Lung (tissue), 12 donors: ENCODE measurements around the gene DCLK1. TPM values are rescaled to one million over a fixed set of nuclear protein-coding genes. Genes with fewer than 3 reads are reported as not detected.

ENCODE experiments used
- ATAC-seq: fragments of 200-7000 bp; cut with Tn5 transposase; one replicate; pipeline ENCODE4 v1.9.1; 2020; ENCODE audit warnings: moderate number of reproducible peaks; ENCODE audit not compliant: insufficient read depth, low FRiP score
- DNase-seq, 3 donors: peaks; one replicate each; pipeline ENCODE4 v3.0.0-alpha.2; 2013 to 2017
- H3K27ac ChIP-seq, 2 donors: one replicate each; pipeline ENCODE4 v1.5.1; 2013; ENCODE audit warnings: mild to moderate bottlenecking in 2 of 2, moderate library complexity in 2 of 2, control low read depth in 1 of 2, inconsistent platforms in 1 of 2, low read depth in 1 of 2, low read length in 1 of 2
- H3K27me3 ChIP-seq, 3 donors: one replicate each; pipeline ENCODE4 v1.5.1; 2013; ENCODE audit warnings: low read length in 2 of 3; ENCODE audit not compliant: control insufficient read depth in 3 of 3, insufficient read depth in 3 of 3
- H3K36me3 ChIP-seq, 4 donors: one replicate each; pipeline ENCODE4 v1.5.1; 2013; ENCODE audit warnings: low read length in 4 of 4, mild to moderate bottlenecking in 1 of 4, moderate library complexity in 1 of 4; ENCODE audit not compliant: control insufficient read depth in 4 of 4, insufficient read depth in 4 of 4
- H3K4me1 ChIP-seq, 5 donors: one replicate each; pipeline ENCODE4 v1.5.1; 2013; ENCODE audit warnings: low read length in 5 of 5, mild to moderate bottlenecking in 2 of 5, moderate library complexity in 1 of 5; ENCODE audit not compliant: control insufficient read depth in 5 of 5, insufficient read depth in 5 of 5
- H3K4me3 ChIP-seq: one replicate; pipeline ENCODE4 v1.5.1; 2013; ENCODE audit warnings: mild to moderate bottlenecking, control low read depth, moderate library complexity
- H3K9ac ChIP-seq, 2 donors: one replicate each; pipeline ENCODE4 v1.5.1; 2013; ENCODE audit warnings: low read length in 2 of 2, control low read depth in 1 of 2; ENCODE audit not compliant: insufficient read depth in 1 of 2
- H3K9me3 ChIP-seq, 4 donors: one replicate each; pipeline ENCODE4 v1.5.1; 2013; ENCODE audit warnings: low read length in 3 of 4, mild to moderate bottlenecking in 1 of 4, moderate library complexity in 1 of 4; ENCODE audit not compliant: control insufficient read depth in 4 of 4, insufficient read depth in 3 of 4
- CTCF ChIP-seq: IDR thresholded peaks from 2 replicates; pipeline ENCODE4 v1.5.1; 2012; ENCODE audit warnings: mild to moderate bottlenecking; ENCODE audit errors: control extremely low read depth, extremely low read depth
- WGBS, 2 donors: extraction: QIAGEN DNeasy Blood & Tissue Kit; methylation state at CpG; one replicate each; pipeline ENCODE4 v1.1.7; 2013; 5-methylcytosine and 5-hydroxymethylcytosine counted together
- polyA plus RNA-seq, 2 donors: library from polyadenylated mRNA; stranded (reverse); fragments of 200-250 nt; gene quantifications; one replicate each; pipeline ENCODE4 v1.2.1, GENCODE V29; 2013
- total RNA-seq, 2 donors: library from RNA; depleted of rRNA in 1 of 2; stranded (reverse); fragments of >200 nt in 1 of 2; gene quantifications; one replicate each; pipeline ENCODE4 v1.2.1, GENCODE V29; 2014 to 2021
- donor health status: control.
- donor health status: control.
- donor health status: Bipolar disorder and iron deficiency.
- donor health status: healthy.
- donor health status: DM: yes; HTN: yes; CAD: no.

Gene DCLK1
- total and polyA plus RNA-seq, 4 donors = 1.2 to 23.5 (median 7.0) TPM

DNA sequence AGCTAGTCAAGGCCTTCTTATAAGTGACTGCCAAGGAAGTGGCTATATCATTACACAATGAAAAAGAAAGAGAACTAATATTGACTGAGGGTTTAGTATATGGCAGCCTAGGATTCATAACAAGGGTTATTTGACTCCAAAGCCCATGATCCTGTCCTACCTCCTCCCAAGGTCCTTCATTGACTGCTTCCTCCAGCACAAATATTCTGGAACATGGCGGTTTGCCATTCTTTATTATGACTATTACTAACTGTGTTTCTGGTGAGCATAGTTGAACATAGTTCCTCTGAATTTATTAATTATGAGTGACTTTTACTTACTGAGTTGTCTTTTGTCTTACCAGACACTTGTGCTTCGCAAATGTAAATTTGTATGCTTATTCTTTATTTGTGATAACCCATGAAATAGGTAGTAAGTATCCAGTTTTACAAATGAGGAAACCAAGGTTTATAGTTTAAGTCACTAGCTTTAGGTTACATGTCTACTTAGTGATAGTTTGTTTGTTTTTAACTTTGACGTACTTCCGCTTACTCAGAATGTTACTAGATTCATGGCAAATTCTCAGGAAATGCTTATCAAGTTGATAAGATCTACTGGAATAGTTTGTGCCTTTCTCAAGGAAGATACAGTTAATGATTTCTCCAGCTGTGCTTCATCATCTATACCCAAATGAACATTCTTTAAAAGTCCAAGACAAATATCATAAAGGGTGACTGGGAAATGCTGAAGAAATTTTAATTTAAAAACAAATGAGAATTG, 15.5 kb upstream of the DCLK1 start:
- DNase-seq = no peak
- 72 to 88% methylated on average over 4 of the region's 4 CpGs for WGBS, 2 donors
- Histone ChIP-seq H3K27me3 (no peaks in the 10 kb centered on the region), H3K27ac (no peak overlapping the region), H3K4me3 (no peak overlapping the region), H3K36me3 (no peaks in the 10 kb centered on the region), H3K4me1 (peaks cover 0 to 2% (median 0%) of the 10 kb centered on the region in 5 donors), H3K9ac (no peak overlapping the region), H3K9me3 (no peaks in the 10 kb centered on the region)
- TF ChIP-seq CTCF = no peak
- ATAC-seq = no peak

GRCh38 chr13:36143738-36144137, 12.6 kb upstream of the DCLK1 start:
- Histone ChIP-seq H3K9ac (no peak overlapping the region), H3K27ac (no peak overlapping the region), H3K36me3 (no peaks in the 10 kb centered on the region), H3K4me1 (peaks cover 0 to 2% (median 0%) of the 10 kb centered on the region in 5 donors), H3K9me3 (no peaks in the 10 kb centered on the region), H3K4me3 (no peak overlapping the region), H3K27me3 (no peaks in the 10 kb centered on the region)
- DNase-seq (no peak), ATAC-seq (no peak)
- WGBS, 2 donors = 84 to 85% methylated on average over 2 of the region's 2 CpGs
- TF ChIP-seq CTCF = no peak

DNA sequence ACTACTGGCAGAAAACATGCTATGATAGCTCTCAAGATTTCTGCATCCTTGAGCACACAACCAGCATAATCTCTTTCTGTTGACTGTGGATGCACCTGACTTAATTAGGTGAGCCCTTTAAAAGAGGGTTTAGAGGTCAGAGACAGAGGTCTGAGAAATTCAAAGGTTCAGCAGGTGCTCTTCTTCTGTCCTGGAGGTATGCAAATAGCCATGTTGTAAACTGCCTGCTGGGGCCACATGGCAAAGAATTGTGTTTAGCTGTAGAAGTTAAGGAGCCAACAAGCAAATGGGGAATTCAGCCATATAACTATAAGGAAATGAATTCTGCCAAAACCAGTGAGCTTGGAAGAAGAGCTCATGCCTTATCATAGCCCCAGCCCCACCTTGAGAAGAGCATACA, 11.6 kb upstream of the DCLK1 start:
- Histone ChIP-seq H3K4me1 (peaks cover 0 to 2% (median 0%) of the 10 kb centered on the region in 5 donors), H3K27ac (no peak overlapping the region), H3K4me3 (no peak overlapping the region), H3K9me3 (no peaks in the 10 kb centered on the region), H3K27me3 (no peaks in the 10 kb centered on the region), H3K9ac (no peak overlapping the region), H3K36me3 (no peaks in the 10 kb centered on the region)
- TF ChIP-seq CTCF = no peak
- DNase-seq = no peak
- no peak for ATAC-seq

GRCh38 chr13:36135876-36136275, 4.7 kb upstream of the DCLK1 start:
- H3K9me3 ChIP-seq = no peaks in the 10 kb centered on the region
- WGBS, 2 donors = 55 to 83% methylated on average over 2 of the region's 2 CpGs
- H3K27ac ChIP-seq = no peak overlapping the region
- H3K4me1 ChIP-seq = peaks cover 0 to 6% (median 0%) of the 10 kb centered on the region in 5 donors
- H3K36me3 ChIP-seq = no peaks in the 10 kb centered on the region
- H3K9ac ChIP-seq = no peak overlapping the region
- H3K4me3 ChIP-seq = no peak overlapping the region
- no peaks in the 10 kb centered on the region for H3K27me3 ChIP-seq
- no peak for TF ChIP-seq CTCF
- DNase-seq (no peak), ATAC-seq (no peak)
